A673 (cell line): ENCODE results near the gene SLC35E3.

Source experiments
- CTCF ChIP-seq: fragments of 300-800, 200-600 bp; sonication (generic); conservative IDR thresholded peaks from 2 replicates; pipeline ENCODE4 v1.5.1; 2017; ENCODE audit warnings: low read depth, mild to moderate bottlenecking, antibody characterized with exemption, low read length, moderate library complexity, mixed read lengths
- EZH2 ChIP-seq: fragments of 200-600 bp; sonication (generic); IDR thresholded peaks from 2 replicates; pipeline ENCODE4 v1.6.1; 2017; ENCODE audit warnings: borderline replicate concordance, low read depth, mild to moderate bottlenecking, mixed read lengths, antibody characterized with exemption, low read length; ENCODE audit not compliant: poor library complexity, severe bottlenecking

- TF ChIP-seq CTCF (no peak), EZH2 (no peak)
These were observed 33.3 kb downstream of the SLC35E3 start for GRCh38 chr12:68779280-68779679.
